K562 (cell line): Measurements from ENCODE around the gene UBE2D2. TPM values are rescaled to one million over a fixed set of nuclear protein-coding genes. Genes with fewer than 3 reads are reported as not detected.

ENCODE experiments used
- CBX2 ChIP-seq: fragments of 200-600 bp; sonication (generic); IDR thresholded peaks from one replicate; pipeline ENCODE4 v1.6.1; 2012; ENCODE audit warnings: mild to moderate bottlenecking, low read length, inconsistent platforms; ENCODE audit not compliant: insufficient read depth, poor library complexity, severe bottlenecking
- ETV5 ChIP-seq: sonication (generic); formaldehyde crosslinking; IDR thresholded peaks from 2 replicates; pipeline ENCODE4 v1.4.0; 2020; ENCODE audit warnings: low read depth, mild to moderate bottlenecking, missing genetic modification reagents
- HDAC3 ChIP-seq: fragments of 450-650 bp; IDR thresholded peaks from 2 replicates; pipeline ENCODE4 v1.6.1; 2018; ENCODE audit warnings: borderline replicate concordance, mild to moderate bottlenecking, moderate library complexity; ENCODE audit not compliant: partially characterized antibody
- HDAC6 ChIP-seq: IDR thresholded peaks from 2 replicates; pipeline ENCODE4 v1.6.1; 2012; ENCODE audit warnings: low read depth, mild to moderate bottlenecking, control low read depth, inconsistent platforms, low read length, moderate library complexity
- KAT7 ChIP-seq: sonication (generic); formaldehyde crosslinking; IDR thresholded peaks from 2 replicates; pipeline ENCODE4 v1.8.0; 2022; ENCODE audit warnings: missing genetic modification reagents, mild to moderate bottlenecking, borderline replicate concordance
- KDM2B ChIP-seq: fragments of 250-450 bp; sonication (Bioruptor Pico); IDR thresholded peaks from 2 replicates; pipeline ENCODE4 v1.8.0; 2021; ENCODE audit warnings: mild to moderate bottlenecking, moderate library complexity
- LCOR ChIP-seq: sonication (generic); formaldehyde crosslinking; IDR thresholded peaks from 2 replicates; pipeline ENCODE4 v1.8.0; 2022; ENCODE audit warnings: mild to moderate bottlenecking, missing genetic modification reagents
- MEF2D ChIP-seq: conservative IDR thresholded peaks from 2 replicates; pipeline ENCODE4 v1.6.1; 2016; ENCODE audit warnings: low read depth, missing genetic modification characterization, missing compliant biosample characterization
- MYNN ChIP-seq, 2 experiments: sonication (generic); formaldehyde crosslinking in 1 of 2; IDR thresholded peaks; 2 replicates each; pipeline versions ENCODE4 v1.5.0 to v1.6.1; 2016 to 2020; ENCODE audit warnings: antibody characterized with exemption in 1 of 2, missing genetic modification reagents in 1 of 2
- NR2C2 ChIP-seq, 2 experiments: fragments of 200-800 bp in 1 of 2; sonication (Bioruptor generic) in 1 of 2; sonication (generic) in 1 of 2; formaldehyde crosslinking in 1 of 2; IDR thresholded peaks; 2 replicates each; pipeline versions ENCODE4 v1.6.1 to v1.8.0; 2016 to 2022; ENCODE audit warnings: mild to moderate bottlenecking in 1 of 2, missing compliant biosample characterization in 1 of 2, missing genetic modification characterization in 1 of 2, missing genetic modification reagents in 1 of 2
- PHTF2 ChIP-seq: fragments of 250-450 bp; sonication (Bioruptor Pico); IDR thresholded peaks from 2 replicates; pipeline ENCODE4 v1.5.0; 2021; ENCODE audit warnings: mild to moderate bottlenecking
- RBBP5 ChIP-seq: fragments of 200-600 bp; sonication (generic); IDR thresholded peaks from 2 replicates; pipeline ENCODE4 v1.6.1; 2012; ENCODE audit warnings: borderline replicate concordance, mild to moderate bottlenecking, low read length, control low read depth, inconsistent platforms; ENCODE audit not compliant: insufficient read depth, poor library complexity, severe bottlenecking
- ZBED1 ChIP-seq: IDR thresholded peaks from 2 replicates; pipeline ENCODE4 v1.6.1; 2014
- ZNF133 ChIP-seq: fragments of 250-450 bp; sonication (Bioruptor Pico); IDR thresholded peaks from 2 replicates; pipeline ENCODE4 v1.4.0; 2020; ENCODE audit warnings: mild to moderate bottlenecking
- ZNF253 ChIP-seq: fragments of 250-450 bp; sonication (Bioruptor Pico); conservative IDR thresholded peaks from 2 replicates; pipeline ENCODE4 v1.6.1; 2021; ENCODE audit warnings: mild to moderate bottlenecking
- ZNF778 ChIP-seq: fragments of 450-650 bp; formaldehyde crosslinking; IDR thresholded peaks from 2 replicates; pipeline ENCODE4 v1.4.0; 2020; ENCODE audit warnings: mild to moderate bottlenecking, moderate library complexity
- polyA plus RNA-seq, 8 experiments: library from polyadenylated mRNA; depleted of rRNA in 4 of 8; stranded (reverse) in 5 of 8; unstranded in 3 of 8; fragments of >200 nt; fragmentation: Nextera tagmentation in 2 of 8; fragmentation: Illumina TruSeq in 1 of 8; extraction: Ambion mirVana in 2 of 8; extraction: Trizol in 1 of 8; gene quantifications; 2 replicates each; pipeline versions ENCODE4 v1.2.1 to v1.2.3, GENCODE V29; 2011 to 2014; ENCODE audit warnings: inconsistent platforms in 1 of 8, missing spikeins in 1 of 8
- total RNA-seq, 7 experiments: library from RNA; depleted of rRNA in 6 of 7; stranded (reverse); fragments of >200 nt in 6 of 7; fragmentation: Illumina TruSeq in 2 of 7; extraction: Trizol in 2 of 7; gene quantifications; 2 replicates each; pipeline versions ENCODE4 v1.2.1 to v1.2.3, GENCODE V29; 2011 to 2021; ENCODE audit warnings: low replicate concordance in 1 of 7
- TF ChIP-seq, protein P1 (sequence below): sonication (generic); formaldehyde crosslinking; IDR thresholded peaks from 2 replicates; pipeline ENCODE4 v1.8.1; 2022; ENCODE audit warnings: missing genetic modification reagents
- TF ChIP-seq, protein P2 (sequence below): fragments of 250-450 bp; sonication (Bioruptor Pico); IDR thresholded peaks from 2 replicates; pipeline ENCODE4 v1.6.1; 2021; ENCODE audit warnings: mild to moderate bottlenecking
- TF ChIP-seq, protein P3 (sequence below): fragments of 450-650 bp; IDR thresholded peaks from 2 replicates; pipeline ENCODE4 v1.6.1; 2016; ENCODE audit warnings: antibody characterized with exemption
- TF ChIP-seq, protein P4 (sequence below): sonication (generic); formaldehyde crosslinking; IDR thresholded peaks from 2 replicates; pipeline ENCODE4 v1.8.0; 2022; ENCODE audit warnings: mild to moderate bottlenecking, low read depth, missing genetic modification reagents
- TF ChIP-seq, protein P5 (sequence below): fragments of 250-450 bp; sonication (Bioruptor Pico); IDR thresholded peaks from 2 replicates; pipeline ENCODE4 v1.5.0; 2022; ENCODE audit warnings: mild to moderate bottlenecking

UBE2D2 gene
- total and polyA plus RNA-seq, 9 of the 15 experiments (the other 6 are each of a cell fraction or from before 2014, with no cell fraction given): 53.6 to 198 (median 122) TPM

DNA sequence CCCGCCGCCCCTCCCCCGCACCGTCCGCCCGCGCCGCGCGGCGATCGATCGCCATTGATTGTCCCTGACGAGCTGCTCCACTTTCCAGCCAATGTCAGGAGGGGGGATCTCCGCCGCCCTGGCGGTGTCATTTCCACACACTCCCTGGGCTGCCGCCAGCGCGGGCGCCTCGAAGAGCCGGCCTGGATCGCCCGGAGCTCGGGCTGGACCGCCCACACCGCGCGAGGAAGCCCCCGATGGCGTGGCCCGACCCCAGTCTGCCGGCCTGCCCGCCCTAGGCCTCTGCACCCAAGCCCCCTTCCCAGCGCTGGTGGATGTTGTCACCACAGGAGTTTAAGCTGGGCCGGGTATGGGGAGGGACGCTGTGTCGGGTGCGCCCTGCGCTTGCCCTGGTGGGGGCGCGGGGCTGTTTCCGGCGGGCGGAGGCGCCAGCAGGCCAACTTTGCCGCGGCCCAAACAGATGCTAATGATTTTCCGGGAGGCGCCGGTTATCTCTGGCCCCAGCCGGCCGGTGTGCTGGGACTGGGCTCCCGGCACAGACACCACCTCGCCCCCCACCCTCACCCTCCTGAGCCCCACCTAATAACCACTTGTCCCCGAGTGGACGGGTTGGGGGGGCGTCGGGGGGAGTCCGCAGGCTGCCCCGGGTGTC, 76.4 kb downstream of the UBE2D2 start (continued):
- peak; percentile 82 for TF ChIP-seq MYNN (IDR thresholded peaks at IDR 0.05)
- TF ChIP-seq MYNN (CRISPR knock-in tag; IDR thresholded peaks at IDR 0.05): no peak
- TF ChIP-seq ETV5 (CRISPR knock-in tag): peak; percentile 96
- TF ChIP-seq HDAC6: no peak
- TF ChIP-seq, protein P1, sequence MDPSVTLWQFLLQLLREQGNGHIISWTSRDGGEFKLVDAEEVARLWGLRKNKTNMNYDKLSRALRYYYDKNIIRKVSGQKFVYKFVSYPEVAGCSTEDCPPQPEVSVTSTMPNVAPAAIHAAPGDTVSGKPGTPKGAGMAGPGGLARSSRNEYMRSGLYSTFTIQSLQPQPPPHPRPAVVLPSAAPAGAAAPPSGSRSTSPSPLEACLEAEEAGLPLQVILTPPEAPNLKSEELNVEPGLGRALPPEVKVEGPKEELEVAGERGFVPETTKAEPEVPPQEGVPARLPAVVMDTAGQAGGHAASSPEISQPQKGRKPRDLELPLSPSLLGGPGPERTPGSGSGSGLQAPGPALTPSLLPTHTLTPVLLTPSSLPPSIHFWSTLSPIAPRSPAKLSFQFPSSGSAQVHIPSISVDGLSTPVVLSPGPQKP (CRISPR knock-in tag): no peak
- peak; percentile 97 for TF ChIP-seq KAT7 (CRISPR knock-in tag)
- TF ChIP-seq, protein P2, sequence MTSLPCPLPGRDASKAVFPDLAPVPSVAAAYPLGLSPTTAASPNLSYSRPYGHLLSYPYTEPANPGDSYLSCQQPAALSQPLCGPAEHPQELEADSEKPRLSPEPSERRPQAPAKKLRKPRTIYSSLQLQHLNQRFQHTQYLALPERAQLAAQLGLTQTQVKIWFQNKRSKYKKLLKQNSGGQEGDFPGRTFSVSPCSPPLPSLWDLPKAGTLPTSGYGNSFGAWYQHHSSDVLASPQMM (CRISPR knock-in tag): no peak
- no peak for TF ChIP-seq ZNF133 (CRISPR knock-in tag)
- peak; percentile 87; the same call in 1 of the 2 replicates for TF ChIP-seq LCOR (CRISPR knock-in tag)
- peak; percentile 14; the same call in 1 of the 2 replicates for TF ChIP-seq ZBED1
- no peak for TF ChIP-seq MEF2D (tag)
- TF ChIP-seq, protein P3, sequence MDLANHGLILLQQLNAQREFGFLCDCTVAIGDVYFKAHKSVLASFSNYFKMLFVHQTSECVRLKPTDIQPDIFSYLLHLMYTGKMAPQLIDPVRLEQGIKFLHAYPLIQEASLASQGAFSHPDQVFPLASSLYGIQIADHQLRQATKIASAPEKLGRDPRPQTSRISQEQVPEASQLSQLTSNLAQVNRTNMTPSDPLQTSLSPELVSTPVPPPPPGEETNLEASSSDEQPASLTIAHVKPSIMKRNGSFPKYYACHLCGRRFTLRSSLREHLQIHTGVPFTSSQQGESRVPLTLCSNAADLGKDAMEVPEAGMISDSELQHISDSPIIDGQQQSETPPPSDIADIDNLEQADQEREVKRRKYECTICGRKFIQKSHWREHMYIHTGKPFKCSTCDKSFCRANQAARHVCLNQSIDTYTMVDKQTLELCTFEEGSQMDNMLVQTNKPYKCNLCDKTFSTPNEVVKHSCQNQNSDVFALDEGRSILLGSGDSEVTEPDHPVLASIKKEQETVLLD: peak; percentile 78; the same call in 1 of the 2 replicates
- TF ChIP-seq KDM2B (CRISPR knock-in tag): peak; percentile 76; the same call in 1 of the 2 replicates
- peak; percentile 59 for TF ChIP-seq RBBP5
- TF ChIP-seq, protein P4, sequence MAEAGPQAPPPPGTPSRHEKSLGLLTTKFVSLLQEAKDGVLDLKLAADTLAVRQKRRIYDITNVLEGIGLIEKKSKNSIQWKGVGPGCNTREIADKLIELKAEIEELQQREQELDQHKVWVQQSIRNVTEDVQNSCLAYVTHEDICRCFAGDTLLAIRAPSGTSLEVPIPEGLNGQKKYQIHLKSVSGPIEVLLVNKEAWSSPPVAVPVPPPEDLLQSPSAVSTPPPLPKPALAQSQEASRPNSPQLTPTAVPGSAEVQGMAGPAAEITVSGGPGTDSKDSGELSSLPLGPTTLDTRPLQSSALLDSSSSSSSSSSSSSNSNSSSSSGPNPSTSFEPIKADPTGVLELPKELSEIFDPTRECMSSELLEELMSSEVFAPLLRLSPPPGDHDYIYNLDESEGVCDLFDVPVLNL (CRISPR knock-in tag): no peak
- TF ChIP-seq NR2C2 (CRISPR knock-in tag; IDR thresholded peaks at IDR 0.05): 0 out of 2 replicates have a peak, but pooled peaks have one; percentile 27
- TF ChIP-seq NR2C2 (tag; IDR thresholded peaks at IDR 0.05): peak; percentile 66
- TF ChIP-seq ZNF253: no peak
- no peak for TF ChIP-seq ZNF778 (CRISPR knock-in tag)
- peak; percentile 79 for TF ChIP-seq HDAC3
- no peak for TF ChIP-seq PHTF2 (CRISPR knock-in tag)
- TF ChIP-seq CBX2: no peak
- TF ChIP-seq, protein P5, sequence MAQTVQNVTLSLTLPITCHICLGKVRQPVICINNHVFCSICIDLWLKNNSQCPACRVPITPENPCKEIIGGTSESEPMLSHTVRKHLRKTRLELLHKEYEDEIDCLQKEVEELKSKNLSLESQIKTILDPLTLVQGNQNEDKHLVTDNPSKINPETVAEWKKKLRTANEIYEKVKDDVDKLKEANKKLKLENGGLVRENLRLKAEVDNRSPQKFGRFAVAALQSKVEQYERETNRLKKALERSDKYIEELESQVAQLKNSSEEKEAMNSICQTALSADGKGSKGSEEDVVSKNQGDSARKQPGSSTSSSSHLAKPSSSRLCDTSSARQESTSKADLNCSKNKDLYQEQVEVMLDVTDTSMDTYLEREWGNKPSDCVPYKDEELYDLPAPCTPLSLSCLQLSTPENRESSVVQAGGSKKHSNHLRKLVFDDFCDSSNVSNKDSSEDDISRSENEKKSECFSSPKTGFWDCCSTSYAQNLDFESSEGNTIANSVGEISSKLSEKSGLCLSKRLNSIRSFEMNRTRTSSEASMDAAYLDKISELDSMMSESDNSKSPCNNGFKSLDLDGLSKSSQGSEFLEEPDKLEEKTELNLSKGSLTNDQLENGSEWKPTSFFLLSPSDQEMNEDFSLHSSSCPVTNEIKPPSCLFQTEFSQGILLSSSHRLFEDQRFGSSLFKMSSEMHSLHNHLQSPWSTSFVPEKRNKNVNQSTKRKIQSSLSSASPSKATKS (CRISPR knock-in tag): no peak
